HepG2 (cell line): ENCODE measurements around the gene TTC28. TPM values are rescaled to one million over a fixed set of nuclear protein-coding genes. Genes with fewer than 3 reads are reported as not detected.

Source experiments
- ATAC-seq: fragments of 200-7000 bp; cut with Tn5 transposase; 3 replicates; pipeline ENCODE4 v1.9.1; 2020; ENCODE audit warnings: mild to moderate bottlenecking, moderate library complexity
- BruUV-seq: library from RNA; stranded (reverse); fragments of 400-500 nt; replicated peaks from 2 replicates; lab custom pipeline; 2021; lab: Mats Ljungman, UMichigan
- CTCF ChIA-PET: fragments of 300-600 bp; formaldehyde crosslinking; extraction: SDS; loops from one replicate; lab custom pipeline; 2021; ENCODE audit warnings: low total read pairs, inconsistent platforms, low intra/inter-chr PET ratio; lab: Yijun Ruan, JAX
- POLR2A ChIA-PET: fragments of 350-600 bp; sonication (Branson Sonifier 250); formaldehyde crosslinking; loops from one replicate; lab custom pipeline; 2020; ENCODE audit warnings: antibody characterized with exemption, inconsistent platforms; lab: Yijun Ruan, JAX
- DNase-seq: peaks from one replicate; pipeline ENCODE4 v3.0.0-alpha.2; 2015; ENCODE audit warnings: low spot score
- FAIRE-seq: peaks from 3 replicates; lab custom pipeline; 2011; peaks lifted over from hg19 to GRCh38; lab: Jason Lieb, UNC
- H2AFZ ChIP-seq: one replicate; pipeline ENCODE4 v1.6.1; 2011; ENCODE audit warnings: low read length, inconsistent platforms
- H3K27ac ChIP-seq: fragments of 300-600 bp; 3 replicates; pipeline ENCODE4 v1.8.0; 2011; ENCODE audit warnings: mixed run types, mild to moderate bottlenecking, mixed read lengths, low read length, inconsistent platforms; ENCODE audit not compliant: insufficient read depth; ENCODE audit errors: extremely low read length
- H3K27me3 ChIP-seq, 2 experiments: fragments of 200-600 bp in 1 of 2; 2 replicates in 1 of 2; 3 replicates in 1 of 2; pipeline versions ENCODE4 v1.6.0 to v1.8.0; 2011; ENCODE audit warnings: low read length in 2 of 2, mild to moderate bottlenecking in 2 of 2, moderate library complexity in 2 of 2, inconsistent platforms in 1 of 2; ENCODE audit not compliant: insufficient read depth in 2 of 2, control insufficient read depth in 1 of 2
- H3K36me3 ChIP-seq, 2 experiments: fragments of 200-600 bp in 1 of 2; replicated peaks in 1 of 2; 2 replicates in 1 of 2; 3 replicates in 1 of 2; pipeline versions ENCODE4 v1.5.1 to v1.8.0; 2011; ENCODE audit warnings: low read length in 2 of 2, inconsistent platforms in 1 of 2; ENCODE audit not compliant: insufficient read depth in 2 of 2, control insufficient read depth in 1 of 2
- H3K4me1 ChIP-seq: 2 replicates; pipeline ENCODE4 v1.5.1; 2012; ENCODE audit warnings: low read length, inconsistent platforms; ENCODE audit not compliant: insufficient read depth
- H3K4me2 ChIP-seq: 2 replicates; pipeline ENCODE4 v1.6.0; 2011; ENCODE audit warnings: low read depth, low read length, inconsistent platforms
- H3K4me3 ChIP-seq, 3 experiments: fragments of 200-600 bp in 1 of 3; sonication (generic), shearing (Covaris generic) in 1 of 3; replicated peaks in 1 of 3; 2 replicates each; pipeline ENCODE4 v1.5.1; 2011 to 2016; ENCODE audit warnings: low read length in 3 of 3, inconsistent platforms in 2 of 3, low read depth in 2 of 3, mild to moderate bottlenecking in 2 of 3, control low read depth in 1 of 3, mixed read lengths in 1 of 3; ENCODE audit not compliant: insufficient read depth in 1 of 3
- H3K79me2 ChIP-seq: one replicate; pipeline ENCODE4 v1.6.1; 2011; ENCODE audit warnings: low read length, inconsistent platforms; ENCODE audit not compliant: insufficient read depth
- H3K9ac ChIP-seq: 2 replicates; pipeline ENCODE4 v1.6.0; 2011; ENCODE audit warnings: mild to moderate bottlenecking, low read depth, low read length, inconsistent platforms; ENCODE audit not compliant: insufficient read depth
- H3K9me3 ChIP-seq: 2 replicates; pipeline ENCODE4 v1.5.1; 2012; ENCODE audit warnings: mild to moderate bottlenecking, low read length
- H4K20me1 ChIP-seq: 2 replicates; pipeline ENCODE4 v1.6.0; 2011; ENCODE audit warnings: inconsistent platforms, mild to moderate bottlenecking, low read length, moderate library complexity; ENCODE audit not compliant: insufficient read depth
- ATF2 ChIP-seq: sonication (generic); formaldehyde crosslinking; IDR thresholded peaks from 2 replicates; pipeline ENCODE4 v1.4.0; 2020; ENCODE audit warnings: missing genetic modification reagents
- FIP1L1 ChIP-seq: fragments of 200-400 bp; formaldehyde crosslinking; IDR thresholded peaks from 2 replicates; pipeline ENCODE4 v1.6.1; 2018; ENCODE audit warnings: low read depth, mild to moderate bottlenecking, low read length, moderate library complexity, borderline replicate concordance; ENCODE audit not compliant: insufficient read depth
- FOXA3 ChIP-seq: IDR thresholded peaks from 2 replicates; pipeline ENCODE4 v1.6.1; 2016; ENCODE audit warnings: missing genetic modification reagents, missing compliant biosample characterization
- SP4 ChIP-seq: sonication (generic); formaldehyde crosslinking; IDR thresholded peaks from 2 replicates; pipeline ENCODE4 v1.8.1; 2023; ENCODE audit warnings: mild to moderate bottlenecking, missing genetic modification reagents
- ZFP91 ChIP-seq: sonication (generic); formaldehyde crosslinking; IDR thresholded peaks from 2 replicates; pipeline ENCODE4 v1.9.0; 2022; ENCODE audit warnings: missing genetic modification reagents, mild to moderate bottlenecking, borderline replicate concordance
- ZKSCAN1 ChIP-seq: fragments of 150-350 bp; IDR thresholded peaks from 2 replicates; pipeline ENCODE4 v1.6.1; 2014; ENCODE audit warnings: low read length
- ZNF441 ChIP-seq: sonication (generic); formaldehyde crosslinking; IDR thresholded peaks from 2 replicates; pipeline ENCODE4 v1.7.0; 2021; ENCODE audit warnings: missing genetic modification reagents, borderline replicate concordance
- ZSCAN20 ChIP-seq: sonication (generic); formaldehyde crosslinking; IDR thresholded peaks from 2 replicates; pipeline ENCODE4 v1.4.0; 2020; ENCODE audit warnings: missing genetic modification reagents, mild to moderate bottlenecking, borderline replicate concordance
- WGBS: methylation state at CpG from one replicate; pipeline ENCODE4 v1.1.6; 2017; ENCODE audit warnings: low lambda C conversion rate; 5-methylcytosine and 5-hydroxymethylcytosine counted together
- in situ Hi-C: cut with HindIII; loops from 2 replicates; pipeline ENCODE4 v1.10.0; 2017; ENCODE audit warnings: low pct_unique_long_range_greater_than_20kb; ENCODE audit not compliant: extremely low pct_ligation_motif_present
- intact Hi-C: fragments of 100-400 bp; cut with micrococcal nuclease; formaldehyde crosslinking; loops from one replicate; pipeline ENCODE4 v1.10.0; 2022; ENCODE audit not compliant: unreplicated experiment
- polyA plus RNA-seq, 8 experiments: library from polyadenylated mRNA; depleted of rRNA in 3 of 8; stranded (reverse) in 7 of 8; unstranded in 1 of 8; fragments of >200 nt; fragmentation: Illumina TruSeq in 4 of 8; extraction: Trizol in 4 of 8; gene quantifications; 2 replicates each; pipeline versions ENCODE4 v1.2.1 to v1.2.3, GENCODE V29; 2011 to 2016; ENCODE audit warnings: low read depth in 4 of 8, missing spikeins in 1 of 8, mixed read lengths in 1 of 8; ENCODE audit not compliant: insufficient read depth in 1 of 8
- total RNA-seq, 5 experiments: library from RNA; depleted of rRNA; stranded (reverse); fragments of >200 nt; fragmentation: Illumina TruSeq; extraction: Trizol; gene quantifications; 2 replicates each; pipeline ENCODE4 v1.2.3, GENCODE V29; 2016; ENCODE audit warnings: low read depth in 1 of 5
- TF ChIP-seq, protein P1 (sequence below): IDR thresholded peaks from 2 replicates; pipeline ENCODE4 v1.6.1; 2016; ENCODE audit warnings: low read depth, missing genetic modification reagents, missing compliant biosample characterization

Gene TTC28
- total and polyA plus RNA-seq, 2 of the 13 experiments (the other 11 are each of a cell fraction or from before 2014, with no cell fraction given), result 4.2 to 13.1 TPM

DNA sequence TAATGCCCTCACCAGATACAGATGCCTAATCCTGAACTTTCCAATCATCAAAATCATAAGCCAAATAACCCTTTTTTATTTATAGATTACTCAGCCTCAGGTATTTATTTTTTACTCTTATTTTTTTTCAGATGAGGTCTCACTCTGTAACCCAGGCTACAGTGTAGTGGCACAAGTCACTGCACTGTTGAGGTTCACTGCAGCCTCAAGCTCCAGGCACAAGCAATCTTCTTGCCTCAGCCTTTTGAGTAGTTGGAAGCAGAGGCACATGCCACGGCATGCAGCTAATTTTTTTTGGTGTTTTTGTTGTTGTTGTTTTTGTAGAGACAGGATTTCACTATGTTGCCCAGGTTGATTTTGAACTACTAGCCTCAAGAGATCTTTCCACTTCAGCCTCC, 49.5 kb downstream of the TTC28 start:
- Histone ChIP-seq H3K79me2 (no peaks in the 10 kb centered on the region), H3K36me3 (0 out of 5 replicates have a peak, but pooled peaks cover 0 to 10% of the 10 kb centered on the region in 2 experiments), H3K4me1 (no peaks in the 10 kb centered on the region), H3K9me3 (no peaks in the 10 kb centered on the region), H3K4me3 (no peak overlapping the region), H3K27me3 (no peaks in the 10 kb centered on the region), H3K27ac (no peak overlapping the region), H3K9ac (no peak overlapping the region), H4K20me1 (no peaks in the 10 kb centered on the region), H3K4me2 (no peak overlapping the region), H2AFZ (no peak overlapping the region)
- no TSS peak for BruUV-seq
- POLR2A ChIA-PET, result no interaction called here
- no peak for DNase-seq
- intact Hi-C loops, result no loop called here
- WGBS, result 100% methylated on average over 1 of the region's 1 CpG
- TF ChIP-seq ZNF441 (CRISPR knock-in tag) (no peak), ZFP91 (CRISPR knock-in tag) (no peak), ZKSCAN1 (no peak), ZSCAN20 (no peak), SP4 (no peak), FOXA3 (no peak), ATF2 (CRISPR knock-in tag) (no peak), FIP1L1 (no peak)
- TF ChIP-seq, protein P1, sequence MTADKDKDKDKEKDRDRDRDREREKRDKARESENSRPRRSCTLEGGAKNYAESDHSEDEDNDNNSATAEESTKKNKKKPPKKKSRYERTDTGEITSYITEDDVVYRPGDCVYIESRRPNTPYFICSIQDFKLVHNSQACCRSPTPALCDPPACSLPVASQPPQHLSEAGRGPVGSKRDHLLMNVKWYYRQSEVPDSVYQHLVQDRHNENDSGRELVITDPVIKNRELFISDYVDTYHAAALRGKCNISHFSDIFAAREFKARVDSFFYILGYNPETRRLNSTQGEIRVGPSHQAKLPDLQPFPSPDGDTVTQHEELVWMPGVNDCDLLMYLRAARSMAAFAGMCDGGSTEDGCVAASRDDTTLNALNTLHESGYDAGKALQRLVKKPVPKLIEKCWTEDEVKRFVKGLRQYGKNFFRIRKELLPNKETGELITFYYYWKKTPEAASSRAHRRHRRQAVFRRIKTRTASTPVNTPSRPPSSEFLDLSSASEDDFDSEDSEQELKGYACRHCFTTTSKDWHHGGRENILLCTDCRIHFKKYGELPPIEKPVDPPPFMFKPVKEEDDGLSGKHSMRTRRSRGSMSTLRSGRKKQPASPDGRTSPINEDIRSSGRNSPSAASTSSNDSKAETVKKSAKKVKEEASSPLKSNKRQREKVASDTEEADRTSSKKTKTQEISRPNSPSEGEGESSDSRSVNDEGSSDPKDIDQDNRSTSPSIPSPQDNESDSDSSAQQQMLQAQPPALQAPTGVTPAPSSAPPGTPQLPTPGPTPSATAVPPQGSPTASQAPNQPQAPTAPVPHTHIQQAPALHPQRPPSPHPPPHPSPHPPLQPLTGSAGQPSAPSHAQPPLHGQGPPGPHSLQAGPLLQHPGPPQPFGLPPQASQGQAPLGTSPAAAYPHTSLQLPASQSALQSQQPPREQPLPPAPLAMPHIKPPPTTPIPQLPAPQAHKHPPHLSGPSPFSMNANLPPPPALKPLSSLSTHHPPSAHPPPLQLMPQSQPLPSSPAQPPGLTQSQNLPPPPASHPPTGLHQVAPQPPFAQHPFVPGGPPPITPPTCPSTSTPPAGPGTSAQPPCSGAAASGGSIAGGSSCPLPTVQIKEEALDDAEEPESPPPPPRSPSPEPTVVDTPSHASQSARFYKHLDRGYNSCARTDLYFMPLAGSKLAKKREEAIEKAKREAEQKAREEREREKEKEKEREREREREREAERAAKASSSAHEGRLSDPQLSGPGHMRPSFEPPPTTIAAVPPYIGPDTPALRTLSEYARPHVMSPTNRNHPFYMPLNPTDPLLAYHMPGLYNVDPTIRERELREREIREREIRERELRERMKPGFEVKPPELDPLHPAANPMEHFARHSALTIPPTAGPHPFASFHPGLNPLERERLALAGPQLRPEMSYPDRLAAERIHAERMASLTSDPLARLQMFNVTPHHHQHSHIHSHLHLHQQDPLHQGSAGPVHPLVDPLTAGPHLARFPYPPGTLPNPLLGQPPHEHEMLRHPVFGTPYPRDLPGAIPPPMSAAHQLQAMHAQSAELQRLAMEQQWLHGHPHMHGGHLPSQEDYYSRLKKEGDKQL (CRISPR knock-in tag), result no peak
- CTCF ChIA-PET, result no interaction called here
- no peak for FAIRE-seq
- in situ Hi-C loops, result no loop called here
- ATAC-seq, result no peak
